ENCODE results near the gene BRD2.

DNA sequence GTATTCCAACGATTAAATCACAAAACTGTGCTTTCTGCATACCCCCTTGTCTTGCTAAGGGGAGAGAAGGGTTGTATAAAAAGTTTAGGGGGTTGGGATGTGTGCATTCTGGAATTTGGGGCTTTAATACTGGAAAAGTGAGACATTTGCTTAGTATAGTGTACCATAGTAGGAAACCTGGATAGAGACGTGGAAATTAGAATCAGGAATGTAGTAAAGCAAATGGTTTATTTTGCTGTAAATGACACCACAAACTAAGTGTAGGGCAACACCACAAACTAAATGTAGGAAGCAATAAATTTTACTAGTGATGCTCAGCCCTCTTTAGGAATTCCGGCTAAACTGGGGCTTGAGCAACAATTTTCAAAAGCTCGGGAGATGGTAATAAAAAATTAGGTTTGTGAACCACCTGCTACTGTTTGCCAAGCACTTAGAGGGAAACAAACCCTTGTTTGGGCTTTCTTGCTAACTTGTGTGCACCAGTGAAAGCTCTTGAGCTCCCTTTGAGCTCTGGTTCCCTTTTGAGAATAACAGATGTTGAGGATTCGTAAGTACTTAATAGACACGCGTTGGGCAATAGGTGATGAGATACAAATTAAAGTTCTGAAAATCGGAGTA lies 13.8 kb downstream of the BRD2 start:
- no peak for TF ChIP-seq ZNF263 (CRISPR knock-in tag; IDR thresholded peaks at IDR 0.05; ENCODE audit: low read depth)
- TF ChIP-seq, protein P1, sequence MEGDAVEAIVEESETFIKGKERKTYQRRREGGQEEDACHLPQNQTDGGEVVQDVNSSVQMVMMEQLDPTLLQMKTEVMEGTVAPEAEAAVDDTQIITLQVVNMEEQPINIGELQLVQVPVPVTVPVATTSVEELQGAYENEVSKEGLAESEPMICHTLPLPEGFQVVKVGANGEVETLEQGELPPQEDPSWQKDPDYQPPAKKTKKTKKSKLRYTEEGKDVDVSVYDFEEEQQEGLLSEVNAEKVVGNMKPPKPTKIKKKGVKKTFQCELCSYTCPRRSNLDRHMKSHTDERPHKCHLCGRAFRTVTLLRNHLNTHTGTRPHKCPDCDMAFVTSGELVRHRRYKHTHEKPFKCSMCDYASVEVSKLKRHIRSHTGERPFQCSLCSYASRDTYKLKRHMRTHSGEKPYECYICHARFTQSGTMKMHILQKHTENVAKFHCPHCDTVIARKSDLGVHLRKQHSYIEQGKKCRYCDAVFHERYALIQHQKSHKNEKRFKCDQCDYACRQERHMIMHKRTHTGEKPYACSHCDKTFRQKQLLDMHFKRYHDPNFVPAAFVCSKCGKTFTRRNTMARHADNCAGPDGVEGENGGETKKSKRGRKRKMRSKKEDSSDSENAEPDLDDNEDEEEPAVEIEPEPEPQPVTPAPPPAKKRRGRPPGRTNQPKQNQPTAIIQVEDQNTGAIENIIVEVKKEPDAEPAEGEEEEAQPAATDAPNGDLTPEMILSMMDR (IDR thresholded peaks at IDR 0.05), result no peak
- no peak for TF ChIP-seq TP53 (CRISPR knock-in tag; IDR thresholded peaks at IDR 0.05)

Data from WTC11 (cell line).